GM19324 (cell line): Measurements from ENCODE around the gene BBS12.

Source experiments
- ATAC-seq: cut with Tn5 transposase; IDR thresholded peaks from one replicate; pipeline ENCODE4 v1.9.1; 2021; ENCODE audit warnings: mild to moderate bottlenecking, moderate library complexity; ENCODE audit not compliant: unreplicated experiment, low FRiP score

BBS12 gene

GRCh38 chr4:122793811-122794210 is 61.3 kb downstream of the BBS12 start:
- no peak for ATAC-seq
